ENCODE measurements around the gene MET.

GRCh38 chr7:116653646-116654045, 18.4 kb upstream of the MET start:
- no peak for TF ChIP-seq ZNF598 (CRISPR knock-in tag; IDR thresholded peaks at IDR 0.05; ENCODE audit: borderline replicate concordance)
- TF ChIP-seq ESRRA (CRISPR knock-in tag; IDR thresholded peaks at IDR 0.05; ENCODE audit: low read depth): no peak
- TF ChIP-seq ZNF503 (CRISPR knock-in tag; IDR thresholded peaks at IDR 0.05): no peak
- no peak for TF ChIP-seq MAX (IDR thresholded peaks at IDR 0.05)
- no peak for TF ChIP-seq ELF1 (CRISPR knock-in tag; IDR thresholded peaks at IDR 0.05)
- TF ChIP-seq ZBTB44 (CRISPR knock-in tag; IDR thresholded peaks at IDR 0.05): no peak
- no peak for TF ChIP-seq RBAK (CRISPR knock-in tag; IDR thresholded peaks at IDR 0.05)
- no peak for TF ChIP-seq POLR2AphosphoS5 (IDR thresholded peaks at IDR 0.05; ENCODE audit: low read depth, low read length)
- TF ChIP-seq MYC (CRISPR knock-in tag; IDR thresholded peaks at IDR 0.05; ENCODE audit: borderline replicate concordance): no peak
- no peak for TF ChIP-seq ZBTB40 (IDR thresholded peaks at IDR 0.05)
- no peak for TF ChIP-seq ZBTB40 (CRISPR knock-in tag; IDR thresholded peaks at IDR 0.05)
- no peak for TF ChIP-seq HDAC2 (CRISPR knock-in tag; IDR thresholded peaks at IDR 0.05)
- TF ChIP-seq STAG1 (CRISPR knock-in tag; IDR thresholded peaks at IDR 0.05): no peak
- no peak for TF ChIP-seq ZBTB10 (CRISPR knock-in tag; IDR thresholded peaks at IDR 0.05; ENCODE audit: borderline replicate concordance)
- no peak for TF ChIP-seq ZNF616 (CRISPR knock-in tag; IDR thresholded peaks at IDR 0.05; ENCODE audit: low read depth)

Data from HepG2 (cell line).